NCI-H128 (cell line): ENCODE results near the gene LZTFL1.

ENCODE experiments used
- DNase-seq: peaks from one replicate; lab custom pipeline; 2025; ENCODE audit not compliant: unreplicated experiment; lab: John Stamatoyannopoulos, UW

Gene LZTFL1

DNA sequence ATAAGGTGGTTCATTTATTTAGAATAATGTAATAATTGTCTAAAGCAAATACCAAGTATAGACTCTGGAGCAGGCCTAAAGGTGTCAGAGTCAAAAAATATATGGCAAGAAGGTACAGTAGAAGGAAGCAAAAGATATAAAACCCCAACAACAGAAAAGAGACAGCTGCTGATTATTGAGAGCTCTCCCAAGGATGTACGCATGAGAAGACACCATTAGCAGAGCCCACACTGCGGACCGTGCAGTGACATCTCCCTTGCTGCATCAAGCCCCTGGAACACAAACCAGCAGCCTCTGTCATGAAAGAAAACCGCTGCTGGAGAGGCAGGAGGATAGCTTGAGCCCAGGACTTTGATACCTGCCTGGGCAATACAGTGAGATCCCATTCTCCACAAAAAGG is 27.6 kb downstream of the LZTFL1 start:
- no peak for DNase-seq

DNA sequence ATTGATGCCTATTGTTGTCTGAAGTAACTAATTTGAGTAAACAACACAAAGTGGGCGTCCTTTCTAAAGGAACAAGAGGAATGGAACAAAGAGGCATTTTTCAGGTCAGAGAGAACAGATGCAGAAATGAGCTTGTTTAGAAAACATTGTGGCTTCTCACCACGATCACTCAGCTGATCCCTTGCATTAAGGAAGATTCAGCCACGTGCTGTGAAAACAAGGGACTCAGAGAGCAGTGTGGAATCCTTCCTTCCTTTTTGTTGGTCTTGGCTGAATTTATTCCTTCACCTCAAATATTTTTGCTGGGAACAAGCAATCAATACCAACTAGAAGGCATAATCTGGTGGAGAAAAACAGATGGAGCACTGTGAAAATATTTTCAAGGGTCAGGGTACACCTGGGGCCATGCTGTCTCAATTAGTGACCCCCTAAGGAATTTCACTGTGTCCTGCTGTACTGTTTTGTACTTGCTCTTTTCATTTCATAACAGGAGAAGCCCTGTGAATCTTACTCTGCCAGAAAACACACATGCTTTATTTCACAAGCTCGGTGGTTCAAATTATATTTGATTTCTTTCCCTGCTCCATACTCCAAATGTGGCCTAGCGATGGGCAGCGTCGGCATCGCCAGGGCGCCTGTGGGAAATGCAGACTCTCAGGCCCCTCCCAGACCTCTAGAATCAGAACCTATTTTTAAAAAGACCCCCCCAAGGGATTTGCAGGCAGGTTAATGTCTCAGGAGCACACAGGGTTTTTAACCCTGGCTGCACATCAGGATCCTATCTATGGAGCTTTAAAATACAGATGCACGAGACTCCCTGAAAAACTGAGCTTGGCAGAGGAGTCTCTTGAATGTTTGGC is 34.0 kb downstream of the LZTFL1 start:
- peak; percentile 38 for DNase-seq

DNA sequence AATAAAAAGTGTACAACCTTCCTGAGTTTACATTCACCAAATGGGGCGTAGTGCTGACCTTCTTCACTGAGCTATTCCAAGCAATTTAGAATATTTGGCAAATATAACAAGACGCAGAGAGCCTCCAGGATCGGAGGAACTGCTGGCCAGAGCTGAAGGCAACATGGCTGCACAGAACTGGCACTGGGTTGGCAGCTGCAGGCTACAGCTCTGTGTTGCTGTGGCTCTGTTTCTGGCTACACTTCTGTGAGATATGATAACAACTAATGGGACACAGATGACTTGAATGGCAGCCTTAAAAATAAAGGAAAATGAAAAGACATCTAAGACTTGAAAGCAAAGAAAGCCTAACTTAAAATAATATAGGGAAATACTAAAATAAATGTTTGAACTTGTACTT is 34.8 kb downstream of the LZTFL1 start:
- no peak for DNase-seq

DNA sequence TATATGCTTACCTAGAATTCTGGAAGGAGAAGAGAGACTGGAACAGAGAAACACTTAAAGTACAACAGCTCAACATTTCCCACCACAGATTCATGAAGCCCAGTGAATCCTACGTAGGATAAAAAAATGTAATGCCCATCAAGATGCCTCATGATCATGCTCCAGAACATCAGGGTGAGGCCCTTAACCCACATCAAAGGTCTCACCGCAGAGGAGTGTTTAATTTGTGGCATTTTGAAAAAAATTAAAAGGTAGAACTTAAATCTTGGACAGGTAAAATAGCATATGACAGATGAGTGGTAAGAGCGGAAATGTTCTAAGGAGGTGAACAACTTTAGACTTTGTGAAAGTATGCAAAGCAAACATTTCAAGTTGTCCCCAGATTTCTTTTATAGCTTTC is 35.8 kb downstream of the LZTFL1 start:
- DNase-seq = no peak

- DNase-seq = no peak
These were observed 38.5 kb downstream of the LZTFL1 start for GRCh38 chr3:45803252-45803935.

- no peak for DNase-seq
These were observed 39.8 kb downstream of the LZTFL1 start for GRCh38 chr3:45802146-45802545.

DNA sequence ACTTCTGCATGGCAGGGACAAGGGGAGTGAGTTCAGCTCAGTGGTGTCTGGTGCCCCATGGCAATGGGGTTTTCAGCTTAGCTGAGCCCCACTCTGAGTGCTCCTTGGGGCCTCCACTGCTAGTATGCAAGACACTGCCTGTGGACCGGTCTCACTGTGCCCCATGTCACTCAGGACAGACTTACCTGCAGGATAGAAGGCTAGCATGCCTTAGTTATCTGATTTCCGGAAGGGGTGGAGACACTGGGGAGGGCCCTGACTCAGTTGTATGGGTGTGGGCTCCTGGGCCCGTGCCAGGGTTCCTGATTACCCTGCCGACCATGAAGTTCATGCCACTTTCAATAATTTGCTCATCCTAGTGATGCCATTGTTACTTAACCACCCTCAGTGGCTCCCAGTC is 41.3 kb downstream of the LZTFL1 start:
- no peak for DNase-seq

DNA sequence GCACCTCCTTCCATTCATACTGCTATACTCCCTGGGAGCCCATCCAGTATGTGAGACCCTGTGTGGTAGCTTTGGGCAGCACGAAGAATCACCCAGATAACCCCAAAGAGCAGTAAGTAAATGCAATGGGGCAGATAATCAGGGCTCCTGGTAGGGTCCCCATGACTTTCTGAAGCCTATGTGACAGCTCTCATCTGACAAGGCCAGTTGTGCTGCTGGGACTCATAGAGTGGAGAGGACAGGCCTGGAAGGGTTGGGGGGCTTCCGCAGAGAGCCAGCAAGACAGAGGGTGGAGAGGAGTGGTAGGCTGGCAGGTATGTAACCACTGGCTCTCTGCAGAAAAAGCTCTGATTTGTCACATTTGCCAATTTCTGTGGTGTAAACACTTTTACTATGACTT is 42.3 kb downstream of the LZTFL1 start:
- DNase-seq = no peak

- no peak for DNase-seq
These were observed 43.9 kb downstream of the LZTFL1 start for GRCh38 chr3:45798034-45798433.

DNA sequence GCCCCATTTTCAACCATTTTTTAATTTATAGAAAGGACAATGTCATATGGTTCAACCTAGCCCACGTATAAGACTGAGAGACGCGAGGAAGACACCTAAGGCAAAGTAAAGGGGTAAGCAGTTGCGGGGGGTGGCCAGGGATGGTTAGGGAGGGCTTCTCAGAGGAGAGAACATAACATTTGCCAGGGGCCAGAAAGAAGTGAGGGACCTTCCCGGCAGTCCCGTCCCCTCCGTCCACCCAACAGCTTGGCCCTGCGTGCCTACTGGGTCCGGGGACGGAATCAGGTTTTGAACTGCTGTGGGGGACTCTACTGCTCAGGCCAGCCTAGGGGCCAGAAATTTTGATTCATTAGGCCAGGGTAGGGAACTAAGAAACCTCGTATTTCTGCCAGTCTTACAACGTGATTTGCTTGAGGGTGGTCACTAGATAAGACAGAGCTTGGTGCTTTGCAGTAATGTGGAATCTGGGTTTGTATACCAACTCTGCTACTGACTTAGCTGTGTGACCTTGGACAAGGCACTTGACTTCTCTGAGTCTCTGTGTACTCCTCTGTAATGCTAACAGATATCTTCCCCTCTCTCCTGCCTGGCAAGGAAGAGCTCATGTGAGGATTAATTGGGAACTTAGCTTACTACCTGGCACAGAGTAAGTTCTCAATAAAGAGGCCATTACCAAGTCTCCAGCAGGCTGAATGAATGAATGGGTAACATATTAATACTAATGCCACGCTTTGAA is 44.8 kb downstream of the LZTFL1 start:
- no peak for DNase-seq

GRCh38 chr3:45795882-45796765 is 45.8 kb downstream of the LZTFL1 start, which contains the start of gene SLC6A20:
Gene SLC6A20 (minus strand): TSS chr3:45796536. CDS start chr3:45796419, 117 bp downstream.
- no peak for DNase-seq

GRCh38 chr3:45795509-45795881 is 46.4 kb downstream of the LZTFL1 start:
- no peak for DNase-seq

GRCh38 chr3:45794660-45795059 is 47.3 kb downstream of the LZTFL1 start:
- no peak for DNase-seq

DNA sequence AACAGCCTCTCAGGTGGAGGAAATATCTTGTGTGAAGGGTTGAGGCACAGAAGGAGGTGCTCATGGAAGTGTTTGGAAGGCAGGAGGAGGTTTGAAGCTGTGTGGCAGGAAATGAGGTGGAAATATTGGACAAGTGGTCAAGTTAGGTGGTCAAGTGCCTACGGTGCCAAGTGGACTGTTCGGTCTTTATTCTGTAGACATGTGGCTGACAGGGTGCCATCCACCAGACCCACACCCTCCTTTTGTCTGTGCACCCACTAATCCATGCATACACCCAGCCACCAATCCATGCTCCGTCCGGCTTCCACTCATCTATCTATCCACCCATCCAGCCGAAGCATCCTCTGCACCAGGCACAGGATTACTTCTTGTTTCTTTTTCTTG is 47.8 kb downstream of the LZTFL1 start:
- no peak for DNase-seq

DNA sequence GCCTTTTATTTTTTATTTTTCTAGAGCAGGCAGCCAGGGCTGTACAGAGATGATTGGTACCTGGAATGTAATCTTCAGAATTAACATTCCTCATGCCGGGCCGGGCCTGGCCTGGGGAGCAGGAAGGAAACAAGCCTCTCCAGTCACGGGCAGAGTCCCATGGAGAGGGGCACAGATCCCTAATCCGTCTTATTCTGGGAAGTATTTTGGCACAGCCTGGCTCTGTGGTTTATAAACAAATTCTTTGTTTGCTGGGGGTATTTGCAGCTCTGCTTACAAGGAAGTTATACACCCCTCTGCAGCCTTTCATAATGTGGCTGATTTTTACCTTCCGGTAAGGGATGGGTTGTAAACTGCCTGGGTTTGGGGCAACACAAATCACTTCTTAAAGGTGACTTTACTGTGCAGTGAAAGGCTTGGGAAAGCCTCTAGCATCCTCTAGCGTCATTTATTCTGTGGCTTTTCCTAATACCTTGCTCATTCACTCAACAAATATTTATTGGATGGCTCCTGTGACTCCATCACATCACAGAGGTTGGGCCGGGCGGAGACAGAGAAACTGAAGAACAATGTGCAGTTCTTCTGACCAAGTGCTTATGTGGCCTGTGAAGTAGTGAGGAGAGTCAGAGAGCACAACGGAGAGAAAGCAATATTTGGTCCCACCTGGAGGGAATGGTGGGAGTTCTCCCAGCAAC is 48.3 kb downstream of the LZTFL1 start:
- DNase-seq = no peak

DNA sequence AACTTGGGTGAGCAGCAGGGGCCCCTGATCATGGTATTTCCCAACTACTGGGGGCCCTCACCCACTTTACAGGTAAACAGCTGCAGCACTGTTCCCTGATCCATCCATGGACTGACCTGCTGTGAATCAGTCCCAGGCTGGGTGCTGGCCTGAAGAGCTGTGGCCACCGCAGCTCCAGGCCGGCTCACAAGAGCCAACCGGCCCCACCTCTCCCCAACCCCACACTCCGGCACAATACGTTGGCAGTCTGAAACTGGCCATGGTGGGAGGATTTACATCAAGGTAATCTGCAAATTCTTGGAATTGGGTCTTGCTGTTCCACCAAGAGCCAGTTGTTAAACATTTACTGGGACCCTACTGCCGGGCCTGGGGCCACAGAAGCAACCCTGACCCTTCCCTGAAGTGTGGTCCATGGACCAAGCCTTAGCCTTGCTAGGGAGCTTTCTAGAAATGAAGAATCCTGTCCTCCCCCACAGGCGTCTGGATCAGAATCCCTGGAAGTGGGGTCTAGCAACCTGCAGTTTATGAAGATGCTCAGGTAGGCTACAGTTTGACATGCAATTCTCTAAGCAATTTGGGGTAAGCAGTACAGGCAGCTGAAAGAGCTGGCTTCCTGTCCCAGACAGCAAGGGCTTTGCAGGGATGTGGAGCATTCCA is 49.3 kb downstream of the LZTFL1 start:
- DNase-seq = no peak

DNA sequence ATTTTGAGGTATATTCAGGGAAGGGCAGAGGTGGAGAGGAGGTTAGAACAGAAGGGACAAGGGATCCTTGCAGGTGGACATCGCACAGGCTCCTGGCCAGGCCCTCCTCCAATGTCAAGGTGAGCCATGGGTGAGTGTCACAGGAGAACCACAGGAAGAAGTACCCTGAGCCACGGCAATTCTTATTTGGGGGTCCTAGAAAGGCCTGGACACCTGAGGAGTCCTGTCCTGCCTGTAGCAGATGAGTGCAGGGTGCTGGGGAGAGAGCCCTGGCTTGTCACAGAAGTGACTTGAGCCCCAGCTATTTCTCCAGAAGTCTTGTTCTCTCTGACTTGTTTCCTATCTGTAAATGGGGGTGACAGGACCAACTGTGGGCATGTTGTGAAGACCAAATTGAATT is 49.9 kb downstream of the LZTFL1 start:
- no peak for DNase-seq

DNA sequence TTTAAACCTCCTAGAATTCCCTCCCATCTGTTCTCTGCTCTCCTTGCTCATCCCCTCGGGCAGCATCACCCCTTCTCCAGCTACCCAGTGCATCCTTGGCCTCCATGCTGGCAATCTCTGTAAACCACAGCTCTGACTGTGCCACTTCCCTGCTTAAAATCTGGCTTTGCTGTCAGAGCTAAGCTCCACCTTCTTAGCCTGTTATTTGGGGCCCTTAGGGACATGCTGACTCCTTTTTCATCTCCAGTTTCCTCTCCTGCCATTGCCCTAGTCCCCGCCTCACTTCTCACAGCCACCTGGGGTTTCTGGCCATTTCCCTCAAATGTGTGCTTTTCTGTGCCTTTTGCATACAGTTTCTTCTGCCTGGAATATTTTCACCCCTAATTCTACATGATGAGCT is 51.3 kb downstream of the LZTFL1 start:
- no peak for DNase-seq

DNA sequence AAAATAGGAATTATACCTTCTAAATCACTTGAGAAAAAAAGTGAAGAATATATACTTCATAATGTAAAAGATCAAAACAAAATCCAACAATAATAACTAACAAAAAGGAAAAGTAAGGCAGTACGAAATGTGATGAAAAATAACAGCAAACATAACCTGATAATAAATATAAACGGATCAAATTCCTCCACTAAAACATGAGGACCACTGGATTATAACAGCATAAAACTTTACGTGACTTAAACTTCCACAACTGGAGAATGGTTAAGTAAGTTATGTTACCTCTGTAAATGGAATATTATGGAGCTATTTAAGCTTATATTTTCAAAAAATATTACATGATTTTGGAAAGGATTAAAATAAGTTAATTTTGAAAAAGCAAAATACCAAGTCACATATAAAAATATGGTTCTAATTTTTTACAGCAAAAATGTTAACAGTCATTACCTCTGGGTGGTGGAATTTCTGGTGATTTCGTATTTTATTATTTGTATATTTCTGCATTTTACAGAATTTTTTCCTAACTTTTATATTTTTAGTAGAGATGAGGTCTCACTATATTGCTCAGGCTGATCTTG is 52.6 kb downstream of the LZTFL1 start:
- no peak for DNase-seq
